Fibroblast of pulmonary artery (primary cell): Measurements from ENCODE around the gene KCNH4.

ENCODE experiments used
- DNase-seq: peaks from one replicate; pipeline ENCODE4 v3.0.0-alpha.2; 2010; ENCODE audit warnings: low read depth
- H3K4me3 ChIP-seq: replicated peaks from 2 replicates; pipeline ENCODE4 v1.5.1; 2011; ENCODE audit warnings: low read depth, mild to moderate bottlenecking, control low read depth, low read length, moderate library complexity
- CTCF ChIP-seq: IDR thresholded peaks from 2 replicates; pipeline ENCODE4 v1.5.1; 2011; ENCODE audit warnings: mild to moderate bottlenecking, control low read depth, low read length, inconsistent platforms; ENCODE audit errors: missing control alignments

Gene KCNH4

GRCh38 chr17:42107597-42108576, 73.1 kb downstream of the KCNH4 start:
- peak; percentile 35 for DNase-seq
- H3K4me3 ChIP-seq = peak overlapping the region; percentile 17

GRCh38 chr17:42107124-42107523, 73.8 kb downstream of the KCNH4 start:
- TF ChIP-seq CTCF = no peak
- no peak overlapping the region for H3K4me3 ChIP-seq
- DNase-seq = no peak

More at GRCh38 chr17:42107597-42108576, 73.1 kb downstream of the KCNH4 start:
- TF ChIP-seq CTCF = no peak
